GM23338 (cell line): ENCODE measurements around the gene ZNF292.

Experiments used
- CREB1 ChIP-seq: fragments of 250-450 bp; sonication (Bioruptor Pico); IDR thresholded peaks from 2 replicates; pipeline ENCODE4 v1.5.0; 2020; ENCODE audit warnings: low read depth, mild to moderate bottlenecking, moderate library complexity
- ETS1 ChIP-seq: IDR thresholded peaks from 2 replicates; pipeline ENCODE4 v1.6.1; 2016; ENCODE audit warnings: antibody characterized with exemption
- EZH2 ChIP-seq: fragments of 200-600 bp; sonication (generic); IDR thresholded peaks from one replicate; pipeline ENCODE4 v1.8.0; 2017; ENCODE audit warnings: antibody characterized with exemption, mild to moderate bottlenecking, low read depth; ENCODE audit not compliant: unreplicated experiment
- EZH2phosphoT487 ChIP-seq: fragments of 200-600 bp; sonication (generic); IDR thresholded peaks from one replicate; pipeline ENCODE4 v1.8.1; 2018; ENCODE audit warnings: antibody characterized with exemption; ENCODE audit not compliant: unreplicated experiment
- JUNB ChIP-seq: IDR thresholded peaks from one replicate; pipeline ENCODE4 v1.6.1; 2016; ENCODE audit warnings: antibody characterized with exemption; ENCODE audit not compliant: unreplicated experiment
- NANOG ChIP-seq: IDR thresholded peaks from 2 replicates; pipeline ENCODE4 v1.6.1; 2016; ENCODE audit warnings: antibody characterized with exemption, borderline replicate concordance
- POLR2AphosphoS5 ChIP-seq: IDR thresholded peaks from 2 replicates; pipeline ENCODE4 v1.6.1; 2016; ENCODE audit warnings: antibody characterized with exemption, low read depth
- STAT1 ChIP-seq: IDR thresholded peaks from one replicate; pipeline ENCODE4 v1.6.1; 2016; ENCODE audit warnings: antibody characterized with exemption; ENCODE audit not compliant: unreplicated experiment
- ZNF114 ChIP-seq: fragments of 250-450 bp; sonication (Bioruptor Pico); IDR thresholded peaks from 2 replicates; pipeline ENCODE4 v1.5.0; 2020; ENCODE audit warnings: mild to moderate bottlenecking, moderate library complexity
- TF ChIP-seq, protein P1 (sequence below), 2 experiments: fragments of 200-600 bp in 1 of 2; sonication (generic) in 1 of 2; conservative IDR thresholded peaks; 2 replicates each; pipeline versions ENCODE4 v1.5.1 to v1.6.1; 2016 to 2017; ENCODE audit warnings: antibody characterized with exemption in 2 of 2, low read depth in 2 of 2, mild to moderate bottlenecking in 2 of 2, moderate library complexity in 1 of 2
- TF ChIP-seq, protein P2 (sequence below): IDR thresholded peaks from one replicate; pipeline ENCODE4 v1.6.1; 2018; ENCODE audit warnings: antibody characterized with exemption; ENCODE audit not compliant: unreplicated experiment

GRCh38 chr6:87127737-87128136 lies 27.6 kb upstream of the ZNF292 start:
- TF ChIP-seq, protein P1, sequence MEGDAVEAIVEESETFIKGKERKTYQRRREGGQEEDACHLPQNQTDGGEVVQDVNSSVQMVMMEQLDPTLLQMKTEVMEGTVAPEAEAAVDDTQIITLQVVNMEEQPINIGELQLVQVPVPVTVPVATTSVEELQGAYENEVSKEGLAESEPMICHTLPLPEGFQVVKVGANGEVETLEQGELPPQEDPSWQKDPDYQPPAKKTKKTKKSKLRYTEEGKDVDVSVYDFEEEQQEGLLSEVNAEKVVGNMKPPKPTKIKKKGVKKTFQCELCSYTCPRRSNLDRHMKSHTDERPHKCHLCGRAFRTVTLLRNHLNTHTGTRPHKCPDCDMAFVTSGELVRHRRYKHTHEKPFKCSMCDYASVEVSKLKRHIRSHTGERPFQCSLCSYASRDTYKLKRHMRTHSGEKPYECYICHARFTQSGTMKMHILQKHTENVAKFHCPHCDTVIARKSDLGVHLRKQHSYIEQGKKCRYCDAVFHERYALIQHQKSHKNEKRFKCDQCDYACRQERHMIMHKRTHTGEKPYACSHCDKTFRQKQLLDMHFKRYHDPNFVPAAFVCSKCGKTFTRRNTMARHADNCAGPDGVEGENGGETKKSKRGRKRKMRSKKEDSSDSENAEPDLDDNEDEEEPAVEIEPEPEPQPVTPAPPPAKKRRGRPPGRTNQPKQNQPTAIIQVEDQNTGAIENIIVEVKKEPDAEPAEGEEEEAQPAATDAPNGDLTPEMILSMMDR (conservative IDR thresholded peaks at IDR 0.05; ENCODE audit: low read depth in 2 of 2): no peak
- no peak for TF ChIP-seq CREB1
- no peak for TF ChIP-seq EZH2phosphoT487
- no peak for TF ChIP-seq POLR2AphosphoS5
- TF ChIP-seq NANOG: no peak
- TF ChIP-seq, protein P2, sequence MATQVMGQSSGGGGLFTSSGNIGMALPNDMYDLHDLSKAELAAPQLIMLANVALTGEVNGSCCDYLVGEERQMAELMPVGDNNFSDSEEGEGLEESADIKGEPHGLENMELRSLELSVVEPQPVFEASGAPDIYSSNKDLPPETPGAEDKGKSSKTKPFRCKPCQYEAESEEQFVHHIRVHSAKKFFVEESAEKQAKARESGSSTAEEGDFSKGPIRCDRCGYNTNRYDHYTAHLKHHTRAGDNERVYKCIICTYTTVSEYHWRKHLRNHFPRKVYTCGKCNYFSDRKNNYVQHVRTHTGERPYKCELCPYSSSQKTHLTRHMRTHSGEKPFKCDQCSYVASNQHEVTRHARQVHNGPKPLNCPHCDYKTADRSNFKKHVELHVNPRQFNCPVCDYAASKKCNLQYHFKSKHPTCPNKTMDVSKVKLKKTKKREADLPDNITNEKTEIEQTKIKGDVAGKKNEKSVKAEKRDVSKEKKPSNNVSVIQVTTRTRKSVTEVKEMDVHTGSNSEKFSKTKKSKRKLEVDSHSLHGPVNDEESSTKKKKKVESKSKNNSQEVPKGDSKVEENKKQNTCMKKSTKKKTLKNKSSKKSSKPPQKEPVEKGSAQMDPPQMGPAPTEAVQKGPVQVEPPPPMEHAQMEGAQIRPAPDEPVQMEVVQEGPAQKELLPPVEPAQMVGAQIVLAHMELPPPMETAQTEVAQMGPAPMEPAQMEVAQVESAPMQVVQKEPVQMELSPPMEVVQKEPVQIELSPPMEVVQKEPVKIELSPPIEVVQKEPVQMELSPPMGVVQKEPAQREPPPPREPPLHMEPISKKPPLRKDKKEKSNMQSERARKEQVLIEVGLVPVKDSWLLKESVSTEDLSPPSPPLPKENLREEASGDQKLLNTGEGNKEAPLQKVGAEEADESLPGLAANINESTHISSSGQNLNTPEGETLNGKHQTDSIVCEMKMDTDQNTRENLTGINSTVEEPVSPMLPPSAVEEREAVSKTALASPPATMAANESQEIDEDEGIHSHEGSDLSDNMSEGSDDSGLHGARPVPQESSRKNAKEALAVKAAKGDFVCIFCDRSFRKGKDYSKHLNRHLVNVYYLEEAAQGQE: no peak
- no peak for TF ChIP-seq EZH2
- no peak for TF ChIP-seq ETS1
- TF ChIP-seq JUNB: no peak
- no peak for TF ChIP-seq STAT1
- TF ChIP-seq ZNF114 (CRISPR knock-in tag): no peak
